Testis (tissue), 2 donors: ENCODE data around the gene FSTL5.

ENCODE experiments used
- CTCF ChIP-seq, 3 experiments: fragments of 450-650 bp in 2 of 3; fragments of 200-600 bp in 1 of 3; sonication (generic) in 1 of 3; IDR thresholded peaks; one replicate each; pipeline ENCODE4 v1.5.1; 2016 to 2019; ENCODE audit warnings: antibody characterized with exemption in 3 of 3, mild to moderate bottlenecking in 2 of 3, moderate library complexity in 1 of 3
- POLR2A ChIP-seq: fragments of 450-650 bp; IDR thresholded peaks from one replicate; pipeline ENCODE4 v1.6.1; 2017; ENCODE audit warnings: antibody characterized with exemption, mild to moderate bottlenecking, moderate library complexity

GRCh38 chr4:161343569-161343950 is 820.2 kb downstream of the FSTL5 start:
- no peak for TF ChIP-seq CTCF (IDR thresholded peaks at IDR 0.05)
- TF ChIP-seq POLR2A, result no peak
